Calu3 (cell line): ENCODE measurements around the gene ZPR1. TPM values are rescaled to one million over a fixed set of nuclear protein-coding genes. Genes with fewer than 3 reads are reported as not detected.

Experiments
- BruUV-seq: library from RNA; stranded (reverse); fragments of 400-500 nt; replicated peaks from 2 replicates; lab custom pipeline; 2021; lab: Mats Ljungman, UMichigan
- CTCF ChIA-PET: fragments of 300-600 bp; sonication (Branson Sonifier 250); formaldehyde crosslinking; loops from one replicate; lab custom pipeline; 2022; ENCODE audit warnings: antibody characterized with exemption; lab: Charles Lee
- DNase-seq: peaks from one replicate; pipeline ENCODE4 v3.0.0; 2022
- H3K27ac Mint-ChIP-seq: one replicate; pipeline ENCODE4 v1.8.0; 2022; ENCODE audit warnings: mixed read lengths; ENCODE audit not compliant: unreplicated experiment
- H3K27me3 Mint-ChIP-seq: one replicate; pipeline ENCODE4 v1.8.0; 2022; ENCODE audit warnings: mixed read lengths; ENCODE audit not compliant: unreplicated experiment
- H3K36me3 Mint-ChIP-seq: one replicate; pipeline ENCODE4 v1.8.0; 2022; ENCODE audit warnings: mild to moderate bottlenecking, moderate library complexity, mixed read lengths; ENCODE audit not compliant: insufficient read depth, unreplicated experiment
- H3K4me1 Mint-ChIP-seq: one replicate; pipeline ENCODE4 v1.8.0; 2022; ENCODE audit warnings: mild to moderate bottlenecking, low read depth, mixed read lengths; ENCODE audit not compliant: unreplicated experiment
- H3K4me3 Mint-ChIP-seq: one replicate; pipeline ENCODE4 v1.8.0; 2022; ENCODE audit warnings: mild to moderate bottlenecking, low read depth, moderate library complexity, mixed read lengths; ENCODE audit not compliant: unreplicated experiment
- H3K9me3 Mint-ChIP-seq: one replicate; pipeline ENCODE4 v1.8.0; 2022; ENCODE audit warnings: low read depth, mixed read lengths; ENCODE audit not compliant: unreplicated experiment
- CTCF ChIP-seq: fragments of 200-600 bp; IDR thresholded peaks from one replicate; pipeline ENCODE4 v1.8.0; 2022; ENCODE audit warnings: antibody characterized with exemption; ENCODE audit not compliant: unreplicated experiment
- intact Hi-C: fragments of 100-400 bp; cut with micrococcal nuclease; formaldehyde crosslinking; loops from one replicate; pipeline ENCODE4 v1.10.0; 2022; ENCODE audit not compliant: unreplicated experiment
- total RNA-seq: library from RNA; stranded (reverse); gene quantifications from 2 replicates; pipeline ENCODE4 v1.2.3, GENCODE V29; 2022

The ZPR1 gene
- total RNA-seq, 1 experiment from 2014 or later: 34.5 TPM

DNA sequence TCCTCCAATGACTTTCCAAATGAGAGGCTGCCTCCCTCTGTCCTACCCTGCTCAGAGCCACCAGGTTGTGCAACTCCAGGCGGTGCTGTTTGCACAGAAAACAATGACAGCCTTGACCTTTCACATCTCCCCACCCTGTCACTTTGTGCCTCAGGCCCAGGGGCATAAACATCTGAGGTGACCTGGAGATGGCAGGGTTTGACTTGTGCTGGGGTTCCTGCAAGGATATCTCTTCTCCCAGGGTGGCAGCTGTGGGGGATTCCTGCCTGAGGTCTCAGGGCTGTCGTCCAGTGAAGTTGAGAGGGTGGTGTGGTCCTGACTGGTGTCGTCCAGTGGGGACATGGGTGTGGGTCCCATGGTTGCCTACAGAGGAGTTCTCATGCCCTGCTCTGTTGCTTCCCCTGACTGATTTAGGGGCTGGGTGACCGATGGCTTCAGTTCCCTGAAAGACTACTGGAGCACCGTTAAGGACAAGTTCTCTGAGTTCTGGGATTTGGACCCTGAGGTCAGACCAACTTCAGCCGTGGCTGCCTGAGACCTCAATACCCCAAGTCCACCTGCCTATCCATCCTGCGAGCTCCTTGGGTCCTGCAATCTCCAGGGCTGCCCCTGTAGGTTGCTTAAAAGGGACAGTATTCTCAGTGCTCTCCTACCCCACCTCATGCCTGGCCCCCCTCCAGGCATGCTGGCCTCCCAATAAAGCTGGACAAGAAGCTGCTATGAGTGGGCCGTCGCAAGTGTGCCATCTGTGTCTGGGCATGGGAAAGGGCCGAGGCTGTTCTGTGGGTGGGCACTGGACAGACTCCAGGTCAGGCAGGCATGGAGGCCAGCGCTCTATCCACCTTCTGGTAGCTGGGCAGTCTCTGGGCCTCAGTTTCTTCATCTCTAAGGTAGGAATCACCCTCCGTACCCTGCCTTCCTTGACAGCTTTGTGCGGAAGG is 44.8 kb upstream of the ZPR1 start:
- Mint-ChIP-seq H3K4me1 (no peaks in the 10 kb centered on the region), H3K9me3 (no peaks in the 10 kb centered on the region), H3K27me3 (peaks cover 14% of the 10 kb centered on the region), H3K36me3 (no peaks in the 10 kb centered on the region), H3K4me3 (no peak overlapping the region), H3K27ac (no peak overlapping the region)
- BruUV-seq: no TSS peak
- intact Hi-C loops: no loop called here
- CTCF ChIA-PET: no interaction called here
- no peak for DNase-seq
- TF ChIP-seq CTCF: no peak

DNA sequence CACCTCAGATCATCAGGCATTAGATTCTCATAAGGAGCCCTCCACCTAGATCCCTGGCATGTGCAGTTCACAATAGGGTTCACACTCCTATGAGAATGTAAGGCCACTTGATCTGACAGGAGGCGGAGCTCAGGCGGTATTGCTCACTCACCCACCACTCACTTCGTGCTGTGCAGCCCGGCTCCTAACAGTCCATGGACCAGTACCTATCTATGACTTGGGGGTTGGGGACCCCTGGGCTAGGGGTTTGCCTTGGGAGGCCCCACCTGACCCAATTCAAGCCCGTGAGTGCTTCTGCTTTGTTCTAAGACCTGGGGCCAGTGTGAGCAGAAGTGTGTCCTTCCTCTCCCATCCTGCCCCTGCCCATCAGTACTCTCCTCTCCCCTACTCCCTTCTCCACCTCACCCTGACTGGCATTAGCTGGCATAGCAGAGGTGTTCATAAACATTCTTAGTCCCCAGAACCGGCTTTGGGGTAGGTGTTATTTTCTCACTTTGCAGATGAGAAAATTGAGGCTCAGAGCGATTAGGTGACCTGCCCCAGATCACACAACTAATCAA is 44.0 kb upstream of the ZPR1 start:
- CTCF ChIA-PET: no interaction called here
- Mint-ChIP-seq H3K4me1 (no peaks in the 10 kb centered on the region), H3K4me3 (no peak overlapping the region), H3K36me3 (no peaks in the 10 kb centered on the region), H3K27ac (no peak overlapping the region), H3K9me3 (no peaks in the 10 kb centered on the region), H3K27me3 (peaks cover 14% of the 10 kb centered on the region)
- intact Hi-C loops: no loop called here
- BruUV-seq: no TSS peak
- no peak for DNase-seq
- TF ChIP-seq CTCF: no peak

DNA sequence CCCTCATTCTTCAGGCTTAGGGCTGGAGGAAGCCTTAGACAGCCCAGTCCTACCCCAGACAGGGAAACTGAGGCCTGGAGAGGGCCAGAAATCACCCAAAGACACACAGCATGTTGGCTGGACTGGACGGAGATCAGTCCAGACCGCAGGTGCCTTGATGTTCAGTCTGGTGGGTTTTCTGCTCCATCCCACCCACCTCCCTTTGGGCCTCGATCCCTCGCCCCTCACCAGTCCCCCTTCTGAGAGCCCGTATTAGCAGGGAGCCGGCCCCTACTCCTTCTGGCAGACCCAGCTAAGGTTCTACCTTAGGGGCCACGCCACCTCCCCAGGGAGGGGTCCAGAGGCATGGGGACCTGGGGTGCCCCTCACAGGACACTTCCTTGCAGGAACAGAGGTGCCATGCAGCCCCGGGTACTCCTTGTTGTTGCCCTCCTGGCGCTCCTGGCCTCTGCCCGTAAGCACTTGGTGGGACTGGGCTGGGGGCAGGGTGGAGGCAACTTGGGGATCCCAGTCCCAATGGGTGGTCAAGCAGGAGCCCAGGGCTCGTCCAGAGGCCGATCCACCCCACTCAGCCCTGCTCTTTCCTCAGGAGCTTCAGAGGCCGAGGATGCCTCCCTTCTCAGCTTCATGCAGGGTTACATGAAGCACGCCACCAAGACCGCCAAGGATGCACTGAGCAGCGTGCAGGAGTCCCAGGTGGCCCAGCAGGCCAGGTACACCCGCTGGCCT is 42.5 kb upstream of the ZPR1 start:
- no peaks in the 10 kb centered on the region for H3K9me3 Mint-ChIP-seq
- no peaks in the 10 kb centered on the region for H3K36me3 Mint-ChIP-seq
- CTCF ChIA-PET: no interaction called here
- intact Hi-C loops: no loop called here
- no peak for DNase-seq
- H3K4me1 Mint-ChIP-seq: no peaks in the 10 kb centered on the region
- H3K27me3 Mint-ChIP-seq: peaks cover 13% of the 10 kb centered on the region
- TF ChIP-seq CTCF: no peak
- H3K4me3 Mint-ChIP-seq: no peak overlapping the region
- no TSS peak for BruUV-seq
- H3K27ac Mint-ChIP-seq: no peak overlapping the region

GRCh38 chr11:116829525-116830183 is 41.8 kb upstream of the ZPR1 start, which contains the start of gene APOC3:
Gene APOC3 (plus strand): TSS chr11:116829907. CDS start chr11:116830583, 676 bp downstream.
- no peak for DNase-seq
- no peak for TF ChIP-seq CTCF
- intact Hi-C loops: no loop called here
- BruUV-seq: no TSS peak
- Mint-ChIP-seq H3K4me1 (no peaks in the 10 kb centered on the region), H3K36me3 (no peaks in the 10 kb centered on the region), H3K27ac (no peak within 1 kb of the TSS), H3K4me3 (no peak within 1 kb of the TSS), H3K9me3 (no peaks in the 10 kb centered on the region), H3K27me3 (peaks cover 6% of the 10 kb centered on the region)
- CTCF ChIA-PET: no interaction called here
